HepG2 (cell line): ENCODE measurements around the gene SLFN14. TPM values are rescaled to one million over a fixed set of nuclear protein-coding genes. Genes with fewer than 3 reads are reported as not detected.
A peak's percentile ranks its signal among the peaks of the same experiment; 100 is the strongest.

Experiments
- JUN ChIP-seq: sonication (generic); formaldehyde crosslinking; IDR thresholded peaks from 2 replicates; pipeline ENCODE4 v1.4.0; 2020; ENCODE audit warnings: mild to moderate bottlenecking, missing genetic modification reagents
- KLF6 ChIP-seq: IDR thresholded peaks from 2 replicates; pipeline ENCODE4 v1.8.0; 2016; ENCODE audit warnings: missing biosample characterization, missing genetic modification reagents
- NRL ChIP-seq: sonication (generic); formaldehyde crosslinking; IDR thresholded peaks from 2 replicates; pipeline ENCODE4 v1.5.0; 2020; ENCODE audit warnings: missing genetic modification reagents, mild to moderate bottlenecking, moderate library complexity, borderline replicate concordance
- RBM39 ChIP-seq: fragments of 200-400 bp; formaldehyde crosslinking; IDR thresholded peaks from one replicate; pipeline ENCODE4 v1.6.1; 2018; ENCODE audit warnings: antibody characterized with exemption, mild to moderate bottlenecking, low read depth, low read length; ENCODE audit not compliant: poor library complexity, severe bottlenecking
- SRSF4 ChIP-seq: fragments of 200-400 bp; formaldehyde crosslinking; IDR thresholded peaks from one replicate; pipeline ENCODE4 v1.6.1; 2018; ENCODE audit warnings: mild to moderate bottlenecking, low read depth, low read length, moderate library complexity; ENCODE audit not compliant: poor library complexity, severe bottlenecking
- TGIF2 ChIP-seq: IDR thresholded peaks from 2 replicates; pipeline ENCODE4 v1.6.1; 2016; ENCODE audit warnings: control low read depth, missing compliant biosample characterization
- ZNF331 ChIP-seq: sonication (generic); formaldehyde crosslinking; IDR thresholded peaks from 2 replicates; pipeline ENCODE4 v1.4.0; 2020; ENCODE audit warnings: missing genetic modification reagents
- ZNF703 ChIP-seq: sonication (generic); formaldehyde crosslinking; IDR thresholded peaks from 2 replicates; pipeline ENCODE4 v1.5.1; 2020; ENCODE audit warnings: missing genetic modification reagents, mild to moderate bottlenecking, moderate library complexity, borderline replicate concordance
- ZNF777 ChIP-seq: sonication (generic); formaldehyde crosslinking; IDR thresholded peaks from 2 replicates; pipeline ENCODE4 v1.4.0; 2020; ENCODE audit warnings: missing genetic modification reagents
- polyA plus RNA-seq, 8 experiments: library from polyadenylated mRNA; depleted of rRNA in 3 of 8; stranded (reverse) in 7 of 8; unstranded in 1 of 8; fragments of >200 nt; fragmentation: Illumina TruSeq in 4 of 8; extraction: Trizol in 4 of 8; gene quantifications; 2 replicates each; pipeline versions ENCODE4 v1.2.1 to v1.2.3, GENCODE V29; 2011 to 2016; ENCODE audit warnings: low read depth in 4 of 8, missing spikeins in 1 of 8, mixed read lengths in 1 of 8; ENCODE audit not compliant: insufficient read depth in 1 of 8
- total RNA-seq, 5 experiments: library from RNA; depleted of rRNA; stranded (reverse); fragments of >200 nt; fragmentation: Illumina TruSeq; extraction: Trizol; gene quantifications; 2 replicates each; pipeline ENCODE4 v1.2.3, GENCODE V29; 2016; ENCODE audit warnings: low read depth in 1 of 5
- TF ChIP-seq, protein P1 (sequence below): IDR thresholded peaks from 2 replicates; pipeline ENCODE4 v1.6.1; 2018; ENCODE audit warnings: missing genetic modification reagents
- TF ChIP-seq, protein P2 (sequence below): sonication (generic); formaldehyde crosslinking; IDR thresholded peaks from 2 replicates; pipeline ENCODE4 v1.4.0; 2020; ENCODE audit warnings: missing genetic modification reagents
- TF ChIP-seq, protein P3 (sequence below): IDR thresholded peaks from 2 replicates; pipeline ENCODE4 v1.6.1; 2012; ENCODE audit warnings: low read depth, low read length, improper control_type of control experiment
- TF ChIP-seq, protein P4 (sequence below): sonication (generic); formaldehyde crosslinking; IDR thresholded peaks from 2 replicates; pipeline ENCODE4 v1.4.0; 2020; ENCODE audit warnings: missing genetic modification reagents

The SLFN14 gene
- total and polyA plus RNA-seq, 2 of the 13 experiments (the other 11 are each of a cell fraction or from before 2014, with no cell fraction given): not detected

DNA sequence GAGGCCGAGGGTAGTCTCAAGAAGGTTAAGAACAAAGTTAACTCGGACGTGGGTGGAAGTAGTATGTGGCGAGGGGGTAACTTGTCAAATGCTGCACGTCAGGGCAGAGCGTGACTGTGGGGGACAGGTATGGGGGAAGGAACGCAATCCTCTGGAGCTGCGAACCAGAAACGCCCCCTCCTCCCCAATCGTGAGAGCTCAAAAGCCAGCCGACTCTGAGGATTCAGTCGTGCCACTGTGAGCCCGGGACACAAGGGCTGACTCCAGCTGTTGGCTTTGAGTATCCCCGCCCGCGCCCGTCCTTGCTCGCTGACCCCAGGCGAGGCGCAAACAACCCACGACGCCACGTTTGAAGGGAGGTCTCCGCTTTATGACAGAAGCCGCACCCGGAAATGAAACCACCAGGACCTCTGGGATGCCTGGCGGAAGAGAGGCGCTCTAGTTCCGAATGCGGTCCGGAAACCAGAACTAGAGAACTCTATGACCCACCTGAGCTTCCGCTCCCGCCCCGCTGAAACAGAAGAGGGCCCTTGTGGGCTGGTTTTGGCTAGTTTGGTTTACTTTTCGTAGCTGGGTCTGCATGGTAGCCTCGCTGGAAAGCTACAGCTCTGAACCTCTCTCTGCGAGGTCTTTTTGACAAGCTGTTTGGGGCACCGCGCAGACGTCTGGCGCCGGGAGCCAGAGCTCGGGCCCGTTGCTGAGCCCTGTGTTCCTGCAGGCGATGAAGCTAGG lies 17.7 kb upstream of the SLFN14 start, which contains the start of gene PEX12 (continued):
- TF ChIP-seq, protein P1, sequence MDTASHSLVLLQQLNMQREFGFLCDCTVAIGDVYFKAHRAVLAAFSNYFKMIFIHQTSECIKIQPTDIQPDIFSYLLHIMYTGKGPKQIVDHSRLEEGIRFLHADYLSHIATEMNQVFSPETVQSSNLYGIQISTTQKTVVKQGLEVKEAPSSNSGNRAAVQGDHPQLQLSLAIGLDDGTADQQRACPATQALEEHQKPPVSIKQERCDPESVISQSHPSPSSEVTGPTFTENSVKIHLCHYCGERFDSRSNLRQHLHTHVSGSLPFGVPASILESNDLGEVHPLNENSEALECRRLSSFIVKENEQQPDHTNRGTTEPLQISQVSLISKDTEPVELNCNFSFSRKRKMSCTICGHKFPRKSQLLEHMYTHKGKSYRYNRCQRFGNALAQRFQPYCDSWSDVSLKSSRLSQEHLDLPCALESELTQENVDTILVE (CRISPR knock-in tag): peak; percentile 62; the same call in 1 of the 2 replicates
- TF ChIP-seq ZNF703 (CRISPR knock-in tag) (0 out of 2 replicates have a peak, but pooled peaks have one; percentile 50), NRL (peak; percentile 94), JUN (CRISPR knock-in tag) (peak; percentile 58; the same call in 1 of the 2 replicates), ZNF777 (CRISPR knock-in tag) (peak; percentile 70; the same call in 1 of the 2 replicates), SRSF4 (no peak), KLF6 (CRISPR knock-in tag) (no peak), RBM39 (peak; percentile 44), TGIF2 (CRISPR knock-in tag) (peak; percentile 94), ZNF331 (CRISPR knock-in tag) (peak; percentile 85)
- TF ChIP-seq, protein P2, sequence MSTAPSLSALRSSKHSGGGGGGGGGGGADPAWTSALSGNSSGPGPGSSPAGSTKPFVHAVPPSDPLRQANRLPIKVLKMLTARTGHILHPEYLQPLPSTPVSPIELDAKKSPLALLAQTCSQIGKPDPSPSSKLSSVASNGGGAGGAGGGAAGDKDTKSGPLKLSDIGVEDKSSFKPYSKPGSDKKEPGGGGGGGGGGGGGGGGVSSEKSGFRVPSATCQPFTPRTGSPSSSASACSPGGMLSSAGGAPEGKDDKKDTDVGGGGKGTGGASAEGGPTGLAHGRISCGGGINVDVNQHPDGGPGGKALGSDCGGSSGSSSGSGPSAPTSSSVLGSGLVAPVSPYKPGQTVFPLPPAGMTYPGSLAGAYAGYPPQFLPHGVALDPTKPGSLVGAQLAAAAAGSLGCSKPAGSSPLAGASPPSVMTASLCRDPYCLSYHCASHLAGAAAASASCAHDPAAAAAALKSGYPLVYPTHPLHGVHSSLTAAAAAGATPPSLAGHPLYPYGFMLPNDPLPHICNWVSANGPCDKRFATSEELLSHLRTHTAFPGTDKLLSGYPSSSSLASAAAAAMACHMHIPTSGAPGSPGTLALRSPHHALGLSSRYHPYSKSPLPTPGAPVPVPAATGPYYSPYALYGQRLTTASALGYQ (CRISPR knock-in tag): 0 out of 2 replicates have a peak, but pooled peaks have one; percentile 41
- TF ChIP-seq, protein P3, sequence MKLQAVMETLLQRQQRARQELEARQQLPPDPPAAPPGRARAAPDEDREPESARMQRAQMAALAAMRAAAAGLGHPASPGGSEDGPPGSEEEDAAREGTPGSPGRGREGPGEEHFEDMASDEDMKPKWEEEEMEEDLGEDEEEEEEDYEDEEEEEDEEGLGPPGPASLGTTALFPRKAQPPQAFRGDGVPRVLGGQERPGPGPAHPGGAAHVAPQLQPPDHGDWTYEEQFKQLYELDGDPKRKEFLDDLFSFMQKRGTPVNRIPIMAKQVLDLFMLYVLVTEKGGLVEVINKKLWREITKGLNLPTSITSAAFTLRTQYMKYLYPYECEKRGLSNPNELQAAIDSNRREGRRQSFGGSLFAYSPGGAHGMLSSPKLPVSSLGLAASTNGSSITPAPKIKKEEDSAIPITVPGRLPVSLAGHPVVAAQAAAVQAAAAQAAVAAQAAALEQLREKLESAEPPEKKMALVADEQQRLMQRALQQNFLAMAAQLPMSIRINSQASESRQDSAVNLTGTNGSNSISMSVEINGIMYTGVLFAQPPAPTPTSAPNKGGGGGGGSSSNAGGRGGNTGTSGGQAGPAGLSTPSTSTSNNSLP: no peak
- TF ChIP-seq, protein P4, sequence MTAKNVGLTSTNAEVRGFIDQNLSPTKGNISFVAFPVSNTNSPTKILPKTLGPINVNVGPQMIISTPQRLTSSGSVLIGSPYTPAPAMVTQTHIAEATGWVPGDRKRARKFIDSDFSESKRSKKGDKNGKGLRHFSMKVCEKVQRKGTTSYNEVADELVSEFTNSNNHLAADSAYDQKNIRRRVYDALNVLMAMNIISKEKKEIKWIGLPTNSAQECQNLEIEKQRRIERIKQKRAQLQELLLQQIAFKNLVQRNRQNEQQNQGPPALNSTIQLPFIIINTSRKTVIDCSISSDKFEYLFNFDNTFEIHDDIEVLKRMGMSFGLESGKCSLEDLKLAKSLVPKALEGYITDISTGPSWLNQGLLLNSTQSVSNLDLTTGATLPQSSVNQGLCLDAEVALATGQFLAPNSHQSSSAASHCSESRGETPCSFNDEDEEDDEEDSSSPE (CRISPR knock-in tag): peak; percentile 63
